ENCODE data around the gene GIPC2.

Gene GIPC2

DNA sequence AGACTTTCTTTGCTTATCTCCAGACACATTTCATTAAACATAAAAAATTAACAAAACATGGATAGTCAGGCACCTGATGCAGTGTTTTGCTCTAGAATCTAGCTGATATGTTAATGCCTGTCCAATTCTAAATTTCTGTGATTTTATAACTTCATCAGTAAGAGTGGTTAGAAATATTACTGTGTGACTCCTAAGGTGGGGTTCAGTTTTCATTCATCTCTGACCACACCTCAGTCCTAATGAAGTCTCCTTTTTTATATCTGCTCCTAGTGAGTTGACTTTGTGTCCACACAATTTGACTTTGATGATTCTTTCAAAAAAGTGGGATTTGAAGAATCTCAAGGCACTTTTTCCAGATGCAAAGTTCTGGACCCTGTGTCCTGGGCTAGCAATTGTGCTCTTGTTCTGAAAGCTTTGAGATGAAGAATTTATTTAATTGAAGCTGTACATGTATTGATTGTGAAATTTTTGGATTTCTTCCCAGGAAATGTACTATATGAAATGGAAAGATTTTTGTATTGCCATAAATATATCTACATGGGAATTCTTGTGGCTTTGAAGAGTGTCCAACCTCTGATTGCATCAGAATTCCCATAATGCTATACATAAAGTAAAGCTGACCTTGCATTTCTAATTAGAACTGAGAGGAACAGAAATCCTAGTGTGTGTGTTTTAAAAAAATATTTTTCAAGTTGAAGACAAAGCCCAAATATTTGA lies 111.2 kb downstream of the GIPC2 start:
- no peak for TF ChIP-seq CTCF (IDR thresholded peaks at IDR 0.05; ENCODE audit: insufficient read depth, missing control alignments)
- no peak for FAIRE-seq

DNA sequence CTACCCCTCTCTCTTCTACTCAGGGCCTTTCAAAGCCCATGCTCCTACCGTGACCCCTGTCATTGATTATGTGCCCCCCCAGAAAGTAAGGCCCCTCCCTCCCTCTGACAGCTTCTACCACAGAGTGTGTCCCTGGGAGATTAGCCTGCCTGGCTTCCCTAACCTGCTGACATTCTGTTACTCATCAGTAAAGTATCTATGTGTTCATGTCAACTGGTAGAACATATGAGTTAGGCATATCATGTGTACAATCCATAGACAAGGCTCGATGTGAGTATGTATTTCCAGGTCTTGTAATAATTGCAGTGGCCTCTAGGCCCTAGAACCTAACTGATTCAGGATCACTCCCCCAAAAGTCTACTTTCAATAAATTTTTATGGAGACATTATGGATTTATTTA lies 120.0 kb downstream of the GIPC2 start:
- no peak for TF ChIP-seq CTCF (IDR thresholded peaks at IDR 0.05; ENCODE audit: insufficient read depth, missing control alignments)
- DNase-seq (ENCODE audit: insufficient read length, low spot score): no peak
- FAIRE-seq: no peak

More for the DNA sequence above, 111.2 kb downstream of the GIPC2 start:
- DNase-seq (ENCODE audit: insufficient read length, low spot score): no peak

GRCh38 chr1:78168306-78168705 lies 122.5 kb downstream of the GIPC2 start:
- no peak for TF ChIP-seq CTCF (IDR thresholded peaks at IDR 0.05; ENCODE audit: insufficient read depth, missing control alignments)
- FAIRE-seq: no peak
- no peak for DNase-seq (ENCODE audit: insufficient read length, low spot score)

DNA sequence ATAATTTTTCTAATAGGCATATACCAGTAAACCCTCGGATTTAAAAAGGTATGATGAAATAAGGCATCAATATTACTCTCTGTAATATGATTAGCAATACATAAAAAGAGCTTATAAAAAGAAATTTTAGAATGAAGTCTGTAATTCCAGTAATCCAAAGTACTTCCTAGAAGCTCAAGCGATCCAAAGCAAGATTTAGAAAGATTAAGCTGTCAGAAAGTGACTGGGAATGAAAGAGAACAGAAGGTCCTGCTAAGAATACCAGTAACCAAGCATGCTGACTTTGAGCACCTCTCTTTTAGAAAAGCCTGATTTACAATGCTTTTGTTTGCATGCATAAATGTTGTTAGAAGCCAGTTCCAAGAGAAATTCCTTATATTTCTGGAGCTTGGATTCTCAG lies 125.1 kb downstream of the GIPC2 start:
- peak; percentile 90 for FAIRE-seq
- TF ChIP-seq CTCF (IDR thresholded peaks at IDR 0.05; ENCODE audit: insufficient read depth, missing control alignments): no peak
- DNase-seq (ENCODE audit: insufficient read length, low spot score): no peak

GRCh38 chr1:78171736-78172590 lies 126.2 kb downstream of the GIPC2 start:
- FAIRE-seq: no peak
- DNase-seq (ENCODE audit: insufficient read length, low spot score): no peak
- TF ChIP-seq CTCF (IDR thresholded peaks at IDR 0.05; ENCODE audit: insufficient read depth, missing control alignments): no peak

DNA sequence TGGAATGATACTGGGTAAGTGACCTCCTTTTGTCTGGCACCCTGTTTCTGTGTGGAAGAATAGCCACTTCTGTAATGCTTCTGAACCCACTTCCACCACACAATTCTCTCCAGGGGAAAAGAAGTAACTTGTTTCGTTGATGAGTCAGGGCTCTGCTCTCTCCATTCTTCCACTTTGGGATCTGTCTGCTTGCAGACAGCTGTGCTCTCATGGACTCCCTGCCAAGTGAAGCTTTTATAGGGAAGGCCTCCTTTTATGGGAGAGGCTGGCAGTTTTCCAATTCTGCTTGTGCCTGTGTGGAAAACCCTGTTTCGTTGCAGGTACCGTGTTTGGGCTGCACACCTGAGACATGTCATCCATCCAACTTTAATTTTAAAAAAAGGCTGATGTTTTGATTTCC lies 130.7 kb downstream of the GIPC2 start:
- TF ChIP-seq CTCF (IDR thresholded peaks at IDR 0.05; ENCODE audit: insufficient read depth, missing control alignments): no peak
- no peak for DNase-seq (ENCODE audit: insufficient read length, low spot score)
- no peak for FAIRE-seq

All from D721Med (cell line).